Measurements from ENCODE around the gene ABHD2.
"Not testable (repeated sequence)": the region's sequence is repeated elsewhere in the genome, so short reads cannot be mapped to it uniquely, and the experiment has no call there.

Gene ABHD2

DNA sequence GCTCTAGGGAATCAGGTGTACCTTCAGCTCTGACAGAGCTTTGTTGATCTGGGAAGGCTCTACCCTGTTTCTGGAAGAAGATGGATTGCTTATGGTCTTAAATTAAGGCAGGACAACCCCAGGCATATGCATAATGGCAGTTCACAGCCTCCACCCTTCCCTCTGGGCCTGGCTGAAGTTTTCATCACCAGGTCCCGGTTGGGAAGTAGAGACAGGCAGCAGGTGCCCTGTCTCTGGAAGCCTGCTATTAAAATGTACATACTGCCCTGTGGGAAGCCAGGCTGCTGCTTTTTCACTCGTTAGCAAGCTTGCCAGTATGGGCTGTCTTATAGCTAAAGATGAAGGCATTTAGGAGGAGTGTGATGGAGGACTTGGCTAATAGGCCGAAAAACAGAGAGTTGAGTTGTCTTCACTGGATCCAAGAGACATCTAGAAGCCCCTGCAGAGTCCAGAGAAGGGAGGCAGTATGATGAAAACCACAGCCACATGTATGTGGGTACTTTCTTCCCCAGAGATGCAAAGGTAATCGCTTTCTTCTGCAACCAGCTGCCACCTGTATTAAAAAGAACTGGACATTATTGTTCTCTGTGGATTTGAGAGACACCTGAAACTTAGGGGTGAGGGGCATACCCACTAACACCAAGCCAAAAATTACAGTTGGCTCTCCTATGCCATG lies 34.4 kb downstream of the ABHD2 start:
- DNase-seq, result no peak

DNA sequence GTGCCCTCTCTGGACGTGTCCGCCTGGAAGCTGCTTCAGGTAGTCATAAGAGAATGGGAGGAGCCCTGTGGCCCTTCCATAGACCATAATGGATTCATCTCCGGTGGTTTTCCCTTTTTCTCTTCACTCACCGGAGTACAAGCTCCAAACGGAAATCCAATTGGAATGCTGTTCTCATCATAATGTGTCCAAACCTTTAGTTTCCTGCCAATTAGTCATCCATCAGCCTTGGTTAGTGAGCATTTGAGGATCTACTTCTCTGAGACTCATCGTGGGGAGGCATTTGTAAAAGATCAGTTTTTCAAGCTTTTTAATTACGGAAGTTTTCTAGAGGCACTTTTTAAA lies 34.9 kb downstream of the ABHD2 start:
- no peak for DNase-seq

- no peak for DNase-seq
These were observed 37.0 kb downstream of the ABHD2 start for GRCh38 chr15:89125088-89125826.

DNA sequence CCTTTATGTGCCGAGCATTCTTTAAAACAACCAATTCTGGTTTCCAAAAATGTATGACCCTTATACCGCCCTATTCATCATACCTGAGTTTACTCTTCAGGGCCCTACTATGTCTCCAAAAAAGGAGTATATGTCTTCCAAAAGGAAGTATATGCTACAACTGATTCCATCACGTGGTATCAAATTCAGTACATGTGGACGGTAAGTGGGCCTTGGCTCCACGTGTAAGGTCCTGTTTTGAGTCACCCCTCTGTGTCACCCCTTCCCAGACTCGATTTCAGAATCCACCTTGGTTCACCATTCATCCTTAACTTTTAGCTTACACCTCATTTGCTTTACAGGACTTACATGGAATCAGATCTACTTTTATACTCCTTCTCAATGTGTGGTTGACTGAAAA lies 37.8 kb downstream of the ABHD2 start:
- DNase-seq, result no peak

- DNase-seq, result no peak
These were observed 38.9 kb downstream of the ABHD2 start for GRCh38 chr15:89127054-89127702.

DNA sequence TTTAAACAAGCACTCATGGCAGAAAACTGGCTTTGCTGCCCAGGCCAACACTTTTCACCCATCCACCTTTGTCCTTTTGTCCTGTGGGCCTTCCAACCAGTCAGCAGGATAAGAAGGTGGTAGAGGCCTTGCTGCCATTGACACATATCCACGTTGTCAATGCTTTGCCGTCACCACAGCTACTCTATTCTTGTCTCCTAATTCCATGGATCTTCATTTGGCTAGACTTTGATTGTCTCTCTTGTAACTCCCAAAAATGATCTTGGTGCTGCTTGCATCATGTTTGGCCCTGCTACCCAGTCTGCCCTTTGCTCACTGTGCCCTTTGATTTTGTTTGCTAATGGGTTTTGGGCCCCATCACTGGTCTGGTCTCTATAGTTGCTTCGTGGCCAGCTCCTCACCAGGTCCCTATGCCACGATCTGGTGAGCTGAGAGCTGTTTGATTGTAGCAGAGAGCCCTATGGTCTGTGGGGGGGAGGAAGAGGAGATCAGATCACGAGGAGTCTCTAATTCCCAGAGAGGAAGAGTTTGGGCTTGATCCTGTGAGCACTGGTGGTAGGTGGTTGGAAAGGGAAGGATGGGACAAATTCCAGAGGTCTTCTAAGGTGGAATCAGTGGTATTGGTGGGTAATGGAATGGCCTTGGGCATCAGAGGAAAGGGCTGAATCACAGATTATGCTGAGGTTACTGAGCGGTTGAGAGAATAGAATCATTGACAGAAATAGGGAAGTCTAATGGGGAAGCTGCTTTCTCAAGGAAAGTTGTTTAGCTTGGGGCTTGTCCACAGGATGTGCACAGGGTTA lies 40.3 kb downstream of the ABHD2 start:
- no peak for DNase-seq

DNA sequence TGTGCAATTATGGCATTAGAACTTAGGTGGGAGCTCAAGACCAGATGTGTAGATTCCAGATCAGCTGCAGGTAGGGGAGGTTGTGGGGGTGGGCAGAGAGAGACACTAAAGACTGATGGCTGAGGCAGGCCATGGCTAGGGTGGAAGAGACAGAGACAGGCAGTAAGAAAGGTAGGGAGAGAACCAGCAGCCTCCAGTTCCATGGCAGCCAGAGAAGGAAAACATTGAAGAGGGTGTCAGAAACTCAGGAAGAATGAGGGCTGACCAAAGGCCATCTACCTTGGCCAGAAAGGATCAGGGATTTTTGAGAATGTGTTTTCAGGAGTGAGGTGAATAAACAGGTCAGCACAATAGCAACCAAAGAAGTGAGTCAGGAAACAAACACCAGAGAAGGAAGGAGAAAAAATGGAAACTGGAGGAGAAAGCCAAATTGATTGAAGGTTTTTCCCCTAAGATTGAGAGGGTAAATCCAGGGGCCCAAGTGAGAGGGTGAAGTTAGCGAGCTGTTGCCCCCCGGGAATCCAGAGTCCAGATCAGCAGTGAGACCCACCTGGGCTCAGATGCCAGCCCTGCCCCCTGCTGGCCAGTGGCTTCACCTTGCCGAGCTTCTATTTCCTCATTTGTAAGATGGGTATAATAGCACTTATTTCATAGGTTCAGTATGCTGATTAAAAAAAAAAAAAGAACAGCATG lies 41.0 kb downstream of the ABHD2 start:
- DNase-seq, result peak; percentile 48

DNA sequence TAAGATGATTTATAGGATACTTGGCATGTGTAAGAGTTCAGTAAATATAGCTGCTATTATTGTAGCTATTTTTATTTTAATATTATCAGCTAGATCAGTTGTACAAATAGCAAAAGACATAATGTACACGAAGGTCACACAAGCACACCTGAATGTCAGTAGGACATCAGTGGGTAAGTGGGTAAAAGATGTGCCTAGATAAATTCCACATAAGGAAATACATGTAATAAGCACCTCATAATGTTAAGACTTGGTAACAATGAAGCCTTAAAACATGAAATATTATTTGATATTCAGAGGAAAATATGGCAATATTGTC lies 41.5 kb downstream of the ABHD2 start:
- no peak for DNase-seq

- DNase-seq, result no peak
These were observed 41.9 kb downstream of the ABHD2 start for GRCh38 chr15:89130201-89130600.

GRCh38 chr15:89131731-89132130 lies 43.5 kb downstream of the ABHD2 start:
- DNase-seq, result no peak

DNA sequence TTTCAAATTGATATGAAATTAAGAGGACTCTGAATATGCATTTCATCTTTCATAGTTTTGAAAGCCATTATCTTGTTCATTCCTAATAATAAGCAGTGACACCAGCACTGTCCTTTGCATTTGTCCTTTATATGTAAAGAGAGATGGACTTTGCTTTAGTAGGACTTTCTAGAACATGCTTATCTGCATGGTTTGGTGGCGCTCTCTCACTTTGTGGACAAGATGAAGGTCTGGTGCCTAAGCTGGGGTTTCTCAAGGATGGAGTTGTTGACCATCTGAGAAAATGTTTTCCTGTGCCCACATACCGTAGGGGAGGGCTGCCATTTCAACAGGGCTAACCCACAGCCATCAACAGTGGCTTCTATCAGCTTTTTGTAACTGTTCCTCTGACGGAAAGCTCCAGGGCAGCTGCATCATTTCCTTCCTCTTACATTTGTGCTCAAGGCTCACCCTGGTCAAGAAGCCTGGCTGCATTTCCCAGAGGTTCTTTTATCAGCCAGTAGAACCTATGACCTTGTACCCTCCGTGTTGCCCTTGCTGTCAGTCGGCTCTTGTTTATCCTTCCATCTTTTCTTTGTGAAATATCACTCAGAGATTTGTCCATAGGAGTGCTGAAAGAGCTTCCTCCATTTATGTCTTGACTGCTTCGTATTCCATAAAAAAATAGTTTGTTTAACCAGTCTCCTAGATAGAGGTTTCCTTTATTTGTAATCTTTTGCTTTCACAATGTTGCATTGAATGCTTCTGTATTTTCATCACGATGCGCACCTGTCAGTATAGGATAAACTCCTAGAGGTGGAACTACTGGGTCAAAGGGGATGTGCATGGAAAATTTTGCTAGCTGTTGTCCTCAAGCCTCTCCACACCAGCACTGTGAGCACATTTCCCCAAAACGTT lies 44.6 kb downstream of the ABHD2 start:
- DNase-seq, result no peak

- not testable (repeated sequence) for DNase-seq
These were observed 47.3 kb downstream of the ABHD2 start for GRCh38 chr15:89135387-89136077.

DNA sequence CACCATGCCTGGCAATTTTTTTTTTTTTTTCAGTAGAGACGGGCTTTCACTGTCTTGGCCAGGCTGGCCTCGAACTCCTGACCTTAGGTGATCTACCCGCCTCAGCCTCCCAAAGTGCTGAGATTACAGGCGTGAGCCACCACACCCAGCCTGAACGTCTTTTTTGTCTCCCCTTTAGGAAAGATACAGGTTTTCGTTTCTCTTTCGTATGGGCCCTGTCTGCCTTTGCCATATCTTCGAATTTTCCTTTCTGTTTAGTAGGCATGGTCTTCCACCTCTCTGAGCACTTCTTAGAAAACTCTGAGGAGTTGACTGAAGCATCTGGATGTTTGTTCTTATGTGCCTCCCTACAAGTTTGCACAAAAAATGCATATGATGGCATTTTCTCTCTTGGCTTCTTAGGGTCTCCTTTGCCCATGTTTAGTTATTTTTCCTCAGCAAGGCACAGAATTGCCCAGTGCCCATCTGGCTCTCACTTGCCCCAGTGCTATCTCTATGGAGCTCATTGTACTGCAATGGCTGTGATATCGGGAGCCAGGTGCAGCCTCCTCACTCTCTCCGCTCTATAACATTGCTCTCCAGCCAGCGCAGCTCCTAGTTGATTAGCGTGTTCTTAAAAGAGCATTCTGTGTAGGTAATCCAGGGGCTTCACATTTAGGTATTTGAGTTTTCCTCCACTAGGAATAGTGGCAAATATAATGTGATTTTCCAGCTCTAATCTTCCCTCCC lies 48.0 kb downstream of the ABHD2 start:
- no peak for DNase-seq

- DNase-seq, result no peak
These were observed 48.8 kb downstream of the ABHD2 start for GRCh38 chr15:89136818-89137772.

DNA sequence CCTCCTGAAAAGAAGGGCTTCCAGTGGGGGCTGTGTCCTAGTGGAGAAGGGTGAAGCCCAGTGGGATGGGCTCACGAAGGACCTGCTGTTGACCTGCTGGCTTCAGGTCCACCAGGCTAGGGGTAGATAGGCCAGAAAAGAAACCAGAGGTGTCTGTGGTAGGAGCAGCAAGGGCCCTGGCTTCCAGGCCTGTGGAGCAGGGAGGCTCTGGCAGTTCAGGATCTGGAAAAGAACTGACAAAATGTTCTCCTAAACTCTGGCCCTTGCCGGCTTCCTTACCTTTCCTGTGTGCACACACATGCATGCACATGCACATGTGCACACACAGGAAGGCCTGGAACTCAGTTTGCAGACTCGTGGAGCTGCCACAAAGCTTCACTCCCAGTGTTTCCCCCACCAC lies 49.7 kb downstream of the ABHD2 start:
- no peak for DNase-seq

- no peak for DNase-seq
These were observed 50.9 kb downstream of the ABHD2 start for GRCh38 chr15:89138999-89139612.

DNA sequence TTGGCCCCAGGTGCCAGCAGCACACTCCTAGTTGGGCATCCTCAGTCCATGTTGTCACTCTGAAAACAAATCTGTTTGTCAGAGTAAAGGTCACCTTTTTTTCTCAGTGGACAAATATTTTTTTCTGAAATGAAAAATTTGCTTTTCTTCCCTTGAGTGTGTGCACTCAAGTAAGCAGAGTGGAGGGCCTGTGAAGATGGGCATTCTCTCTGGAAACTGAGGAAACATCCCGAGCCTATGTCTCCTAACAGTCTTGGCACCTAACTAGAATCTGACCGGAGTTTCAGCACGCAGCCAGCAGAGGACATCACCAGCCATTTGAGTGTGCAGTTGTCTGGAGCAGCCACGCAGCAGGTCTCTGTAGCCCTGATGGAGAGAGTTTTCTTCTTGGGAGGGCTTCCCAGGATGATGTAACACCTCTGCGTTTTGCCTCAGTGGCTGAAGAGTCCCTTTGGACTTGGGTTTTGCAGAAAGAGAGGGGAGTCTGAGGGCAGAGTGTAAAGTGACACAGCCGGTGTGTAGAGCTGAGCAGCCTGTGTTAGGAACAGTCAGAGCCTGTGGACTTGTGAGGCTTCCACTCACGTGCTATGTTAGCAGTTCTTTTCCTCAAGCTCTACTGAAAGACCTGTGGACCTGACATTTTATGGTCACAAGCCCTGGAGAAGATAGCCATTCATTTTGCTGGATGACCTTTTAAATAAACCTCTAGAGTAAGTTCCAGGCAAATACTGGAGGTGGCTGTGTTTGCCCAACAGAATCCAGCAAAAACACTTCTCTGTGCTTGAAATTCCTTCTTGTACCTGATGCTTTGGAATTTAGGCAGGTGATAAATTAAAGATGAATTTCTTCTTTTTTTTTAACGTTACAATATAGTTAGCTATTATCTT lies 51.6 kb downstream of the ABHD2 start:
- no peak for DNase-seq

GRCh38 chr15:89140595-89140994 lies 52.3 kb downstream of the ABHD2 start:
- no peak for DNase-seq
